Keratinocyte (primary cell): Measurements from ENCODE around the gene PI4KA. TPM values are rescaled to one million over a fixed set of nuclear protein-coding genes. Genes with fewer than 3 reads are reported as not detected.

Experiments used
- DNase-seq: peaks from one replicate; pipeline ENCODE4 v3.0.0-alpha.2; 2011; ENCODE audit warnings: low read depth, missing footprints, low spot score
- FAIRE-seq: peaks from 2 replicates; lab custom pipeline; 2011; peaks lifted over from hg19 to GRCh38; lab: Jason Lieb, UNC
- H2AFZ ChIP-seq: 2 replicates; pipeline ENCODE4 v1.6.0; 2012; ENCODE audit warnings: low read length, control low read depth, inconsistent platforms; ENCODE audit not compliant: control insufficient read depth
- H3K27ac ChIP-seq: 2 replicates; pipeline ENCODE4 v1.5.1; 2011; ENCODE audit warnings: low read length; ENCODE audit not compliant: control insufficient read depth, insufficient read depth
- H3K27me3 ChIP-seq: 3 replicates; pipeline ENCODE4 v1.6.0; 2011; ENCODE audit warnings: low read length; ENCODE audit not compliant: control insufficient read depth, insufficient read depth; ENCODE audit errors: extremely low read depth
- H3K36me3 ChIP-seq, 2 experiments: 2 replicates in 1 of 2; 3 replicates in 1 of 2; pipeline ENCODE4 v1.5.1; 2011; ENCODE audit warnings: low read length in 2 of 2, mild to moderate bottlenecking in 1 of 2; ENCODE audit not compliant: control insufficient read depth in 2 of 2, insufficient read depth in 2 of 2; ENCODE audit errors: extremely low read depth in 1 of 2
- H3K4me1 ChIP-seq: 3 replicates; pipeline ENCODE4 v1.5.1; 2011; ENCODE audit warnings: low read length; ENCODE audit not compliant: control insufficient read depth, insufficient read depth; ENCODE audit errors: extremely low read depth
- H3K4me2 ChIP-seq: 3 replicates; pipeline ENCODE4 v1.6.0; 2011; ENCODE audit warnings: low read depth, low read length; ENCODE audit not compliant: control insufficient read depth, insufficient read depth; ENCODE audit errors: extremely low read depth
- H3K4me3 ChIP-seq, 3 experiments: fragments of 200-600 bp in 1 of 3; sonication (generic) in 1 of 3; 2 replicates in 2 of 3; 3 replicates in 1 of 3; pipeline ENCODE4 v1.5.1; 2011 to 2016; ENCODE audit warnings: low read length in 3 of 3, mild to moderate bottlenecking in 3 of 3, control low read depth in 2 of 3, inconsistent platforms in 1 of 3, low read depth in 1 of 3, mixed read lengths in 1 of 3, mixed run types in 1 of 3, moderate library complexity in 1 of 3; ENCODE audit not compliant: control insufficient read depth in 2 of 3, insufficient read depth in 2 of 3; ENCODE audit errors: extremely low read depth in 1 of 3
- H3K79me2 ChIP-seq: 2 replicates; pipeline ENCODE4 v1.6.0; 2012; ENCODE audit warnings: low read length; ENCODE audit not compliant: control insufficient read depth, insufficient read depth
- H3K9ac ChIP-seq: 3 replicates; pipeline ENCODE4 v1.6.0; 2011; ENCODE audit warnings: low read length; ENCODE audit not compliant: control insufficient read depth, insufficient read depth; ENCODE audit errors: extremely low read depth
- H3K9me1 ChIP-seq: 3 replicates; pipeline ENCODE4 v1.6.0; 2011; ENCODE audit warnings: low read length; ENCODE audit not compliant: control insufficient read depth, insufficient read depth; ENCODE audit errors: extremely low read depth
- H3K9me3 ChIP-seq: 2 replicates; pipeline ENCODE4 v1.5.1; 2012; ENCODE audit warnings: low read depth, low read length; ENCODE audit not compliant: control insufficient read depth
- H4K20me1 ChIP-seq: 3 replicates; pipeline ENCODE4 v1.6.0; 2011; ENCODE audit warnings: low read length; ENCODE audit not compliant: control insufficient read depth, insufficient read depth; ENCODE audit errors: extremely low read depth
- EZH2 ChIP-seq: IDR thresholded peaks from one replicate; pipeline ENCODE4 v1.6.1; 2012; ENCODE audit warnings: inconsistent platforms, mild to moderate bottlenecking, low read length, moderate library complexity
- dilution Hi-C: fragments of 300-500 bp; cut with MboI; formaldehyde crosslinking; loops from one replicate; pipeline ENCODE4 v1.7.0; 2020; ENCODE audit warnings: low sequenced_read_pairs; ENCODE audit not compliant: extremely low pct_ligation_motif_present
- polyA plus RNA-seq, 5 experiments: library from polyadenylated mRNA; depleted of rRNA in 3 of 5; stranded (reverse) in 3 of 5; stranded (forward) in 1 of 5; unstranded in 1 of 5; fragments of >200 nt; gene quantifications; 1 replicate in 1 of 5; 2 replicates in 3 of 5; 3 replicates in 1 of 5; pipeline versions ENCODE4 v1.2.1 to v1.2.3, GENCODE V29; 2011 to 2012; ENCODE audit warnings: missing spikeins in 2 of 5, low read depth in 1 of 5, low replicate concordance in 1 of 5
- TF ChIP-seq, protein P1 (sequence below), 3 experiments: IDR thresholded peaks in 1 of 3; conservative IDR thresholded peaks in 1 of 3; optimal IDR thresholded peaks in 1 of 3; 2 replicates in 2 of 3; 3 replicates in 1 of 3; pipeline versions ENCODE3 to v1.5.1; 2011; ENCODE audit warnings: low read length in 3 of 3, mild to moderate bottlenecking in 3 of 3, moderate library complexity in 2 of 3, control low read depth in 1 of 3, inconsistent platforms in 1 of 3; ENCODE audit not compliant: insufficient read depth in 2 of 3; ENCODE audit errors: extremely low read depth in 1 of 3

The PI4KA gene
- polyA plus RNA-seq, 1 donor (not counting 4 experiments of a cell fraction or from before 2014, with no cell fraction given), result 13.6 TPM

DNA sequence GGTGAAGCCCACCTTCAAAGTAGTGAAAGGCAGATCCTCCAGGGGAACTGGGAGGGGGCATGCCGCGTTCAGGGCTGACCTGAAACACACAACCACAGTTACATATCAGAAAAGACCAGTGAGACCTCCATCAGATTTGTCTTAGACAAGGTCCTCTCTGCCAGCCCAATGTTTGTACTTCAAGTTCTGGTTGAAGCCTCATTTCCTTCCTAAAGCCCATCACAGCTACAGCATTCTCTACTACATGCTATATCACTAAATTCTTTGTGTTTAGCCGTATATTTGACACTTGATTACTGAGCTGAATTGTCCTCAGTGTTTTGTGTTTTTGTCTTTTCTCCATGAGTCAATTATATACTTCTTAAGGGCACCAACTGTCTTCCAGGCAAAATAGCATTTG is 40.1 kb downstream of the PI4KA start:
- Histone ChIP-seq H2AFZ (no peak overlapping the region), H3K4me2 (no peak overlapping the region), H3K27ac (no peak overlapping the region), H3K4me3 (no peak overlapping the region), H3K9ac (no peak overlapping the region), H3K9me1 (no peaks in the 10 kb centered on the region), H3K4me1 (no peaks in the 10 kb centered on the region), H3K9me3 (no peaks in the 10 kb centered on the region), H3K79me2 (no peaks in the 10 kb centered on the region), H4K20me1 (no peaks in the 10 kb centered on the region), H3K36me3 (peaks cover 8 to 11% of the 10 kb centered on the region in 2 experiments), H3K27me3 (no peaks in the 10 kb centered on the region)
- DNase-seq, result no peak
- TF ChIP-seq EZH2, result no peak
- TF ChIP-seq, protein P1, sequence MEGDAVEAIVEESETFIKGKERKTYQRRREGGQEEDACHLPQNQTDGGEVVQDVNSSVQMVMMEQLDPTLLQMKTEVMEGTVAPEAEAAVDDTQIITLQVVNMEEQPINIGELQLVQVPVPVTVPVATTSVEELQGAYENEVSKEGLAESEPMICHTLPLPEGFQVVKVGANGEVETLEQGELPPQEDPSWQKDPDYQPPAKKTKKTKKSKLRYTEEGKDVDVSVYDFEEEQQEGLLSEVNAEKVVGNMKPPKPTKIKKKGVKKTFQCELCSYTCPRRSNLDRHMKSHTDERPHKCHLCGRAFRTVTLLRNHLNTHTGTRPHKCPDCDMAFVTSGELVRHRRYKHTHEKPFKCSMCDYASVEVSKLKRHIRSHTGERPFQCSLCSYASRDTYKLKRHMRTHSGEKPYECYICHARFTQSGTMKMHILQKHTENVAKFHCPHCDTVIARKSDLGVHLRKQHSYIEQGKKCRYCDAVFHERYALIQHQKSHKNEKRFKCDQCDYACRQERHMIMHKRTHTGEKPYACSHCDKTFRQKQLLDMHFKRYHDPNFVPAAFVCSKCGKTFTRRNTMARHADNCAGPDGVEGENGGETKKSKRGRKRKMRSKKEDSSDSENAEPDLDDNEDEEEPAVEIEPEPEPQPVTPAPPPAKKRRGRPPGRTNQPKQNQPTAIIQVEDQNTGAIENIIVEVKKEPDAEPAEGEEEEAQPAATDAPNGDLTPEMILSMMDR (optimal IDR thresholded peaks at IDR 0.05 in 1 of 3, IDR thresholded peaks at IDR 0.05 in 1 of 3, conservative IDR thresholded peaks at IDR 0.05 in 1 of 3; ENCODE audit: extremely low read depth in 1 of 3, insufficient read depth in 2 of 3, low read length in 3 of 3), result no peak
- dilution Hi-C loops, result no loop called here
- no peak for FAIRE-seq

DNA sequence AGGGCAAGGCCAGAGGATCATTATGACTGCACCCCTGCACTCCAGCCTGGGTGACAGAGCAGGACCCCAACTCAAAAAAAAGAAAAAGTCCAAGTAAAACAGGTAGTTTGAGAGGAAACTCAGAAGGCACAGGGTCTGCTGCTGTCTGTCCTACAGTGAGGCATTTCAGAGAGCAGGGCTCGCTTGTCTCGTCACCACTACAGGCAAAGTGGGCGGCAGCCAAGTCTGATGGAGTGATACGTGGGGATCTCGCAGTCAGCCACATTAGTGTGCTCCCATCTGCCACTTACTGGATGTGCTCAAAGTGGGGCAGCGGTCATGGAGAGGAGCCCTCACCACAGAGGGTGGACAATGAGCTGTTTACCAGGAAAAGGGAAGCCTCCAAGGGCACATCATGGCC is 42.1 kb downstream of the PI4KA start:
- Histone ChIP-seq H3K9me1 (no peaks in the 10 kb centered on the region), H3K27me3 (no peaks in the 10 kb centered on the region), H3K9me3 (no peaks in the 10 kb centered on the region), H3K27ac (no peak overlapping the region), H3K4me1 (no peaks in the 10 kb centered on the region), H3K4me3 (no peak overlapping the region), H3K79me2 (no peaks in the 10 kb centered on the region), H3K9ac (no peak overlapping the region), H4K20me1 (no peaks in the 10 kb centered on the region), H3K36me3 (peaks cover 8 to 11% of the 10 kb centered on the region in 2 experiments), H2AFZ (no peak overlapping the region), H3K4me2 (no peak overlapping the region)
- TF ChIP-seq, protein P1 (optimal IDR thresholded peaks at IDR 0.05 in 1 of 3, IDR thresholded peaks at IDR 0.05 in 1 of 3, conservative IDR thresholded peaks at IDR 0.05 in 1 of 3; ENCODE audit: extremely low read depth in 1 of 3, insufficient read depth in 2 of 3, low read length in 3 of 3), result no peak
- no peak for TF ChIP-seq EZH2
- DNase-seq, result no peak
- dilution Hi-C loops, result no loop called here
- no peak for FAIRE-seq
